ENCODE results near the gene BPIFB4.

DNA sequence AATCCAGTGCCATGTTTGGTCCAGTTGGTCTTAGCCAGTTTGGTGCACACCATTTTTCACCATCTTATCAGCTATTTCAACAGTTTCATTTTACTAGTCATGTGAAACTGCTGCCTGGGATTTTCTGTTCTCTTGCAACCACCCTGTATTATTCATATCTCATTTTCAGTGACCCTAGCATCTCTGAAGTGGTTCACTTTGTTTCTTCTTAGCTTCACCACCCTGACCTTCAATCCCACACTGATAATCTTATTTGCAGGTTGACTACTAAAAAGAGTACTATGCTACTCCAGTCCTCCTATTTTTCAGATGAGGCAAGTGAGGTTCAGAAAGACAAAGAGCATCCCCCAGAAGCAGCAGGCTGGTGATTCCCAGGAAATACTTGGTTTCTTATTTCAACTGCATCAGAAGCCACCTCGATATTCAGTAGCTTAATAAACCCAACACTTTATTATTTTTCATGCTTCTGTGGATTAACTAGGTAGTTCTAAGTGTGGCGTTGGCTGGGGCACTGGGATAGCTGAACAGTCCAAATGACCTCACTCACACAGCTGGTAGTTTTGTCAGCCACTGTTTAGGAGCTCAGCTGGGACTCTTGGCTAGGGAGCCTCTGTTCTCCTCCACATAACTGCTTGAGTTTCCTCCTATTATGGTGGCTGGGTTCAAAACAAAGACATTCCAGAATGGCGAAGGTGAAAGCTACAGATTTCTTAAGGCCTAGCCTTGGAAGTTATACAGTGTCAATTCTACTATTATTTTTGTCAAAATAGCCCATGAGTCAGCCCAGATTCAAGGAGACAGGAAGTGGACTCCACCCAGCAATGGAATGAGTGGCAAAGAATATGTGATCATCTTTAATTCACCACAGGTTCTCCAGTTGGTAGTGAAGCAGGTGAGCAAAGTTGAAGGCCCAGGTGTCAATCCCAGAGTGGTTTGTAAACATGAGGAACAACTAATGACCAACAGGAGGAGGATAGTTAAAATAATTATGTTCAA is 40.6 kb downstream of the BPIFB4 start:
- TF ChIP-seq CTCF (IDR thresholded peaks at IDR 0.05) (no peak), POLR2A (IDR thresholded peaks at IDR 0.05) (no peak)

Measured in heart left ventricle (tissue), 13 donors.